HFFc6 (cell line): ENCODE data around the gene EEF1AKMT3. TPM values are rescaled to one million over a fixed set of nuclear protein-coding genes. Genes with fewer than 3 reads are reported as not detected.

ENCODE experiments used
- DNase-seq: peaks from one replicate; pipeline ENCODE4 v3.0.0-alpha.2; 2018
- H3K27ac Mint-ChIP-seq: 2 replicates; pipeline ENCODE4 v1.8.0; 2020; ENCODE audit warnings: mild to moderate bottlenecking, mixed read lengths
- H3K27me3 Mint-ChIP-seq: 2 replicates; pipeline ENCODE4 v1.8.0; 2021; ENCODE audit warnings: mild to moderate bottlenecking, moderate library complexity, mixed read lengths; ENCODE audit not compliant: insufficient read depth
- H3K36me3 Mint-ChIP-seq: 2 replicates; pipeline ENCODE4 v1.8.0; 2021; ENCODE audit warnings: low read depth, mixed read lengths
- H3K4me1 Mint-ChIP-seq: 2 replicates; pipeline ENCODE4 v1.8.0; 2020; ENCODE audit warnings: low read depth, mixed read lengths
- H3K4me3 Mint-ChIP-seq: 2 replicates; pipeline ENCODE4 v1.8.0; 2020; ENCODE audit warnings: mild to moderate bottlenecking, moderate library complexity, mixed read lengths
- H3K9me3 Mint-ChIP-seq: 2 replicates; pipeline ENCODE4 v1.8.0; 2020; ENCODE audit warnings: mild to moderate bottlenecking, mixed read lengths
- CTCF ChIP-seq: fragments of 200-600 bp; sonication (generic); IDR thresholded peaks from 2 replicates; pipeline ENCODE4 v1.5.0; 2021; ENCODE audit warnings: antibody characterized with exemption, mild to moderate bottlenecking
- total RNA-seq, 6 experiments: library from RNA; stranded (reverse); fragmentation: NEBNext Ultra II Directional; extraction: Animal tissue kit (Norgen Biotek cat#: 25700); gene quantifications; 2 replicates in 1 of 6; 3 replicates in 5 of 6; pipeline ENCODE4 v1.2.3, GENCODE V29; 2021

Gene EEF1AKMT3
- total RNA-seq, 6 experiments from 2014 or later, result 6.3 to 9.0 (median 7.8) TPM

- H3K27me3 Mint-ChIP-seq, result peaks cover 4% of the 10 kb centered on the region
- H3K4me3 Mint-ChIP-seq, result no peak overlapping the region
- peaks cover 27% of the 10 kb centered on the region for H3K36me3 Mint-ChIP-seq
- DNase-seq, result no peak
- H3K4me1 Mint-ChIP-seq, result peaks cover 40% of the 10 kb centered on the region
- no peak overlapping the region for H3K27ac Mint-ChIP-seq
- H3K9me3 Mint-ChIP-seq, result no peaks in the 10 kb centered on the region
- TF ChIP-seq CTCF, result no peak
These were observed 2.6 kb downstream of the EEF1AKMT3 start for GRCh38 chr12:57775044-57775443.

- Mint-ChIP-seq H3K27me3 (peaks cover 4% of the 10 kb centered on the region), H3K36me3 (peaks cover 20% of the 10 kb centered on the region), H3K4me3 (no peak overlapping the region), H3K9me3 (no peaks in the 10 kb centered on the region), H3K27ac (no peak overlapping the region), H3K4me1 (peaks cover 34% of the 10 kb centered on the region)
- TF ChIP-seq CTCF, result peak; percentile 54
- DNase-seq, result no peak
These were observed 3.3 kb downstream of the EEF1AKMT3 start for GRCh38 chr12:57775563-57776246.

GRCh38 chr12:57776247-57776587 lies 3.8 kb downstream of the EEF1AKMT3 start:
- no peak for DNase-seq
- peaks cover 4% of the 10 kb centered on the region for H3K27me3 Mint-ChIP-seq
- no peak for TF ChIP-seq CTCF
- no peak overlapping the region for H3K4me3 Mint-ChIP-seq
- peaks cover 19% of the 10 kb centered on the region for H3K36me3 Mint-ChIP-seq
- H3K9me3 Mint-ChIP-seq, result no peaks in the 10 kb centered on the region
- no peak overlapping the region for H3K27ac Mint-ChIP-seq
- peaks cover 29% of the 10 kb centered on the region for H3K4me1 Mint-ChIP-seq

- no peak for TF ChIP-seq CTCF
- Mint-ChIP-seq H3K4me3 (no peak overlapping the region), H3K27me3 (peaks cover 4% of the 10 kb centered on the region; the same call in 1 of the 2 replicates), H3K9me3 (no peaks in the 10 kb centered on the region), H3K4me1 (peaks cover 29% of the 10 kb centered on the region), H3K27ac (no peak overlapping the region), H3K36me3 (peaks cover 19% of the 10 kb centered on the region)
- DNase-seq, result no peak
These were observed 5.0 kb downstream of the EEF1AKMT3 start for GRCh38 chr12:57777367-57777766.

GRCh38 chr12:57777911-57778310 lies 5.5 kb downstream of the EEF1AKMT3 start:
- H3K9me3 Mint-ChIP-seq, result no peaks in the 10 kb centered on the region

More at GRCh38 chr12:57777911-57778310, 5.5 kb downstream of the EEF1AKMT3 start:
- no peak for DNase-seq
- TF ChIP-seq CTCF, result no peak
- Mint-ChIP-seq H3K4me3 (no peak overlapping the region), H3K4me1 (peaks cover 29% of the 10 kb centered on the region), H3K36me3 (peaks cover 22% of the 10 kb centered on the region), H3K27me3 (peaks cover 3% of the 10 kb centered on the region; the same call in 1 of the 2 replicates), H3K27ac (no peak overlapping the region)
